Muscle layer of colon (tissue), 2 donors: ENCODE measurements around the gene EREG.
"Not testable (repeated sequence)": the region's sequence is repeated elsewhere in the genome, so short reads cannot be mapped to it uniquely, and the experiment has no call there.

Experiments
- H3K27ac ChIP-seq: one replicate; pipeline ENCODE4 v1.7.0; 2013; ENCODE audit warnings: low read depth, mild to moderate bottlenecking, low read length, moderate library complexity
- H3K27me3 ChIP-seq, 2 donors: one replicate each; pipeline ENCODE4 v1.7.0; 2013; ENCODE audit warnings: low read length in 2 of 2, mild to moderate bottlenecking in 2 of 2; ENCODE audit not compliant: insufficient read depth in 2 of 2, control insufficient read depth in 1 of 2
- H3K36me3 ChIP-seq: one replicate; pipeline ENCODE4 v1.7.0; 2013; ENCODE audit warnings: mild to moderate bottlenecking, low read length; ENCODE audit not compliant: insufficient read depth
- H3K4me1 ChIP-seq: one replicate; pipeline ENCODE4 v1.7.0; 2013; ENCODE audit warnings: mild to moderate bottlenecking, low read length; ENCODE audit not compliant: insufficient read depth
- H3K4me3 ChIP-seq, 2 donors: one replicate each; pipeline ENCODE4 v1.7.0; 2013; ENCODE audit warnings: low read length in 2 of 2, low read depth in 1 of 2, mild to moderate bottlenecking in 1 of 2, moderate library complexity in 1 of 2
- H3K9ac ChIP-seq: one replicate; pipeline ENCODE4 v1.7.0; 2013; ENCODE audit warnings: low read length
- H3K9me3 ChIP-seq: one replicate; pipeline ENCODE4 v1.7.0; 2013; ENCODE audit warnings: mild to moderate bottlenecking, low read length
- donor health status: abdominal sarcoma.
- donor health status: Adenocarcinoma of cecum.

EREG gene

GRCh38 chr4:74391890-74392475 is 27.0 kb downstream of the EREG start:
- Histone ChIP-seq H3K36me3 (no peaks in the 10 kb centered on the region), H3K4me3 (no peak overlapping the region), H3K9me3 (no peaks in the 10 kb centered on the region), H3K27me3 (no peaks in the 10 kb centered on the region), H3K4me1 (no peaks in the 10 kb centered on the region), H3K9ac (no peak overlapping the region), H3K27ac (no peak overlapping the region)

- Histone ChIP-seq H3K9me3 (no peaks in the 10 kb centered on the region), H3K36me3 (no peaks in the 10 kb centered on the region), H3K4me1 (no peaks in the 10 kb centered on the region), H3K4me3 (no peak overlapping the region), H3K9ac (no peak overlapping the region), H3K27ac (no peak overlapping the region), H3K27me3 (no peaks in the 10 kb centered on the region)
These were observed 29.7 kb downstream of the EREG start for GRCh38 chr4:74394476-74395136.

GRCh38 chr4:74395633-74396032 is 30.7 kb downstream of the EREG start:
- H3K27me3 ChIP-seq, result no peaks in the 10 kb centered on the region
- H3K4me1 ChIP-seq, result no peaks in the 10 kb centered on the region
- H3K27ac ChIP-seq, result no peak overlapping the region
- H3K4me3 ChIP-seq, result no peak overlapping the region
- H3K9ac ChIP-seq, result no peak overlapping the region
- H3K36me3 ChIP-seq, result no peaks in the 10 kb centered on the region
- H3K9me3 ChIP-seq, result no peaks in the 10 kb centered on the region

GRCh38 chr4:74397748-74398426 is 32.9 kb downstream of the EREG start:
- peak overlapping the region; percentile 23 to 26 for H3K4me3 ChIP-seq
- no peaks in the 10 kb centered on the region for H3K36me3 ChIP-seq
- no peak overlapping the region for H3K9ac ChIP-seq
- H3K27me3 ChIP-seq, result no peaks in the 10 kb centered on the region
- no peak overlapping the region for H3K27ac ChIP-seq
- no peaks in the 10 kb centered on the region for H3K9me3 ChIP-seq
- H3K4me1 ChIP-seq, result no peaks in the 10 kb centered on the region

GRCh38 chr4:74398894-74399589 is 34.1 kb downstream of the EREG start:
- H3K27me3 ChIP-seq, H3K4me1 ChIP-seq, H3K27ac ChIP-seq, H3K36me3 ChIP-seq, H3K9ac ChIP-seq, H3K9me3 ChIP-seq, H3K4me3 ChIP-seq: not testable (repeated sequence)

GRCh38 chr4:74400395-74400794 is 35.5 kb downstream of the EREG start:
- no peaks in the 10 kb centered on the region for H3K27me3 ChIP-seq

GRCh38 chr4:74402692-74403456 is 37.9 kb downstream of the EREG start:
- Histone ChIP-seq H3K4me1 (no peaks in the 10 kb centered on the region), H3K9ac (no peak overlapping the region), H3K4me3 (no peak overlapping the region), H3K36me3 (no peaks in the 10 kb centered on the region), H3K27ac (no peak overlapping the region), H3K9me3 (no peaks in the 10 kb centered on the region), H3K27me3 (no peaks in the 10 kb centered on the region)

More at GRCh38 chr4:74400395-74400794, 35.5 kb downstream of the EREG start:
- Histone ChIP-seq H3K27ac (no peak overlapping the region), H3K9me3 (no peaks in the 10 kb centered on the region), H3K9ac (no peak overlapping the region), H3K4me1 (no peaks in the 10 kb centered on the region), H3K4me3 (no peak overlapping the region), H3K36me3 (no peaks in the 10 kb centered on the region)

- Histone ChIP-seq H3K27ac (no peak overlapping the region), H3K36me3 (no peaks in the 10 kb centered on the region), H3K9me3 (no peaks in the 10 kb centered on the region), H3K9ac (no peak overlapping the region), H3K27me3 (no peaks in the 10 kb centered on the region), H3K4me1 (no peaks in the 10 kb centered on the region), H3K4me3 (no peak overlapping the region)
These were observed 42.9 kb downstream of the EREG start for GRCh38 chr4:74407891-74408290.

- H3K9ac ChIP-seq, result no peak overlapping the region
- no peaks in the 10 kb centered on the region for H3K4me1 ChIP-seq
- no peak overlapping the region for H3K27ac ChIP-seq
- no peaks in the 10 kb centered on the region for H3K27me3 ChIP-seq
- H3K4me3 ChIP-seq, result no peak overlapping the region
- no peaks in the 10 kb centered on the region for H3K9me3 ChIP-seq
- no peaks in the 10 kb centered on the region for H3K36me3 ChIP-seq
These were observed 43.7 kb downstream of the EREG start for GRCh38 chr4:74408639-74409038.

- H3K27ac ChIP-seq, result no peak overlapping the region
- no peaks in the 10 kb centered on the region for H3K9me3 ChIP-seq
- no peak overlapping the region for H3K4me3 ChIP-seq
- no peaks in the 10 kb centered on the region for H3K4me1 ChIP-seq
- no peaks in the 10 kb centered on the region for H3K36me3 ChIP-seq
- no peaks in the 10 kb centered on the region for H3K27me3 ChIP-seq
- no peak overlapping the region for H3K9ac ChIP-seq
These were observed 45.3 kb downstream of the EREG start for GRCh38 chr4:74410272-74410671.

- no peaks in the 10 kb centered on the region for H3K4me1 ChIP-seq
- no peaks in the 10 kb centered on the region for H3K9me3 ChIP-seq
- H3K27ac ChIP-seq, result no peak overlapping the region
- H3K27me3 ChIP-seq, result no peaks in the 10 kb centered on the region
- no peak overlapping the region for H3K4me3 ChIP-seq
- H3K9ac ChIP-seq, result no peak overlapping the region
- no peaks in the 10 kb centered on the region for H3K36me3 ChIP-seq
These were observed 47.3 kb downstream of the EREG start for GRCh38 chr4:74412225-74412624.
